Right lobe of liver (tissue), 4 donors: ENCODE data around the gene NPHP1.

Experiments
- POLR2A ChIP-seq: fragments of 450-650 bp; IDR thresholded peaks from one replicate; pipeline ENCODE4 v1.6.1; 2017; ENCODE audit warnings: antibody characterized with exemption, mild to moderate bottlenecking
- TF ChIP-seq, protein P1 (sequence below), 4 donors: fragments of 200-600 bp in 3 of 4; fragments of 450-650 bp in 1 of 4; IDR thresholded peaks; one replicate each; pipeline versions ENCODE4 v1.5.1 to v1.8.0; 2016 to 2022; ENCODE audit warnings: antibody characterized with exemption in 4 of 4, mild to moderate bottlenecking in 2 of 4
- donor health status: DM: no; HTN: no; CAD: no.
- donor health status: DM: no; HTN: no; CAD: no.
- donor health status: DM: no; HTN: yes; CAD: no.

DNA sequence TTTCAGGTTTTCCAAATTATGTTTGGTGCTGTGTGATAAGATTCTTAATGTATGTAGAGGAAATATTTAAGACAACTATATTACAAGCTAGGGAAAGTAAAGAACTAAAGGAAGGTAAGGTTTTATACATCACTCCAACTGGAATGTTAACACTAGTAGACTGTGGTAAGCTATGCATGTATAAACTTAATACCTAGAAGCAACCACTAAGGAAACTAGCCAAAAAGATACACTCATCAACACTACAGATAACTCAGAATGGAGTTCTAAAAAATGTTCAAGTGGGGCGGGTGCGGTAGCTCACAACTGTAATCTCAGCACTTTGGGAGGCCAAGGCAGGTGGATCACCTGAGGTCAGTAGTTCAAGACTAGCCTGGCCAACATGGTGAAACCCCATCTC lies 51.4 kb downstream of the NPHP1 start:
- TF ChIP-seq, protein P1, sequence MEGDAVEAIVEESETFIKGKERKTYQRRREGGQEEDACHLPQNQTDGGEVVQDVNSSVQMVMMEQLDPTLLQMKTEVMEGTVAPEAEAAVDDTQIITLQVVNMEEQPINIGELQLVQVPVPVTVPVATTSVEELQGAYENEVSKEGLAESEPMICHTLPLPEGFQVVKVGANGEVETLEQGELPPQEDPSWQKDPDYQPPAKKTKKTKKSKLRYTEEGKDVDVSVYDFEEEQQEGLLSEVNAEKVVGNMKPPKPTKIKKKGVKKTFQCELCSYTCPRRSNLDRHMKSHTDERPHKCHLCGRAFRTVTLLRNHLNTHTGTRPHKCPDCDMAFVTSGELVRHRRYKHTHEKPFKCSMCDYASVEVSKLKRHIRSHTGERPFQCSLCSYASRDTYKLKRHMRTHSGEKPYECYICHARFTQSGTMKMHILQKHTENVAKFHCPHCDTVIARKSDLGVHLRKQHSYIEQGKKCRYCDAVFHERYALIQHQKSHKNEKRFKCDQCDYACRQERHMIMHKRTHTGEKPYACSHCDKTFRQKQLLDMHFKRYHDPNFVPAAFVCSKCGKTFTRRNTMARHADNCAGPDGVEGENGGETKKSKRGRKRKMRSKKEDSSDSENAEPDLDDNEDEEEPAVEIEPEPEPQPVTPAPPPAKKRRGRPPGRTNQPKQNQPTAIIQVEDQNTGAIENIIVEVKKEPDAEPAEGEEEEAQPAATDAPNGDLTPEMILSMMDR (IDR thresholded peaks at IDR 0.05), result no peak
- TF ChIP-seq POLR2A, result no peak
